ENCODE measurements around the gene SSC4D. TPM values are rescaled to one million over a fixed set of nuclear protein-coding genes. Genes with fewer than 3 reads are reported as not detected.
"Not testable (repeated sequence)": the region's sequence is repeated elsewhere in the genome, so short reads cannot be mapped to it uniquely, and the experiment has no call there.

SSC4D gene
- total RNA-seq (2014; rRNA removed; shearing (Covaris generic)) (1.3 TPM in 1 of 2 replicates, not detected in the other), total RNA-seq (2022) (0.44 TPM in 1 of 2 replicates, not detected in the other), Bru-seq, nascent RNA (percentile 11 among the genes with signal in this experiment), BruChase-seq, experiment 1, labeled RNA remaining after a 6-hour chase (percentile 13 among the genes with signal in this experiment), BruChase-seq, experiment 2, labeled RNA remaining after a 2-hour chase (percentile 9 among the genes with signal in this experiment)
- long read RNA-seq, partial matches to known transcripts = 0 of 1 reads
- long read RNA-seq, other reads (novel, unspliced or antisense) = 1 of 1 reads

DNA sequence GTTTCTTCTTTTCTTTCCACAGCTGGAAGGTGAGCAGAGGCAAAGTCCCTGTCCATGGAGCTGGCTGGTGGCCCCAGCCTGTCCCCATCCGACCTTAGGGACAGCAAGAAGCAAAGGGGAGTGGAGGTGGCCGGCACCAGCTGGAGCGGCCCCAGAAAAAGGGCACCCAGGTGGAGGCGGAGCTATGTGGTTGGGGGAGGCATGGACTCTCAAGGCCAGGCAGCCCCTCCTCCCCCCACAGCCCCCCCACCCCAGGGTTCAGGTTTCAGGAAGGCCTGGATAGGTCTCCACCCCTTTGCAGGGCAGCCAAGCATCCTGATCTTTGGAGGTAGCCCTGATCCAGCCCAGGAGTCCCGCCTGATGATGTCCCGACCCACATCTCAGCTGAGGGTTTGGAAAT, at the start of gene SSC4D:
TSS of gene SSC4D (minus strand) at position 161 of the 400 bp plus-strand sequence. CDS start 5,258 bp downstream, outside the sequence.
- Histone ChIP-seq H3K9me2 (ENCODE audit: insufficient read depth, low read length) (no peaks in the 10 kb centered on the region), H3K9me3 (ENCODE audit: low read length) (no peaks in the 10 kb centered on the region), H3K4me3 (ENCODE audit: low read depth, low read length, poor library complexity, severe bottlenecking) (no peak within 1 kb of the TSS), H2AFZ (ENCODE audit: low read length) (no peak within 1 kb of the TSS), H3K4me2 (ENCODE audit: low read length) (no peak within 1 kb of the TSS), H3K4me1 (ENCODE audit: insufficient read depth, low read length, poor library complexity, severe bottlenecking) (no peaks in the 10 kb centered on the region), H3K27ac (ENCODE audit: low read depth, low read length, poor library complexity, severe bottlenecking) (no peak within 1 kb of the TSS), H3K79me2 (ENCODE audit: insufficient read depth, low read depth, low read length) (no peaks in the 10 kb centered on the region), H4K20me1 (ENCODE audit: insufficient read depth, low read length) (no peaks in the 10 kb centered on the region), H3K36me3 (ENCODE audit: insufficient read depth, low read length) (no peaks in the 10 kb centered on the region)
- no peak for TF ChIP-seq EZH2phosphoT487 (IDR thresholded peaks at IDR 0.05; ENCODE audit: borderline replicate concordance, low read depth, low read length)
- TF ChIP-seq, protein P1, sequence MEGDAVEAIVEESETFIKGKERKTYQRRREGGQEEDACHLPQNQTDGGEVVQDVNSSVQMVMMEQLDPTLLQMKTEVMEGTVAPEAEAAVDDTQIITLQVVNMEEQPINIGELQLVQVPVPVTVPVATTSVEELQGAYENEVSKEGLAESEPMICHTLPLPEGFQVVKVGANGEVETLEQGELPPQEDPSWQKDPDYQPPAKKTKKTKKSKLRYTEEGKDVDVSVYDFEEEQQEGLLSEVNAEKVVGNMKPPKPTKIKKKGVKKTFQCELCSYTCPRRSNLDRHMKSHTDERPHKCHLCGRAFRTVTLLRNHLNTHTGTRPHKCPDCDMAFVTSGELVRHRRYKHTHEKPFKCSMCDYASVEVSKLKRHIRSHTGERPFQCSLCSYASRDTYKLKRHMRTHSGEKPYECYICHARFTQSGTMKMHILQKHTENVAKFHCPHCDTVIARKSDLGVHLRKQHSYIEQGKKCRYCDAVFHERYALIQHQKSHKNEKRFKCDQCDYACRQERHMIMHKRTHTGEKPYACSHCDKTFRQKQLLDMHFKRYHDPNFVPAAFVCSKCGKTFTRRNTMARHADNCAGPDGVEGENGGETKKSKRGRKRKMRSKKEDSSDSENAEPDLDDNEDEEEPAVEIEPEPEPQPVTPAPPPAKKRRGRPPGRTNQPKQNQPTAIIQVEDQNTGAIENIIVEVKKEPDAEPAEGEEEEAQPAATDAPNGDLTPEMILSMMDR (conservative IDR thresholded peaks at IDR 0.05; ENCODE audit: low read length) = no peak
- no TSS peak for BruUV-seq (replicated peaks)
- intact Hi-C loops (cut with micrococcal nuclease; ENCODE audit: unreplicated experiment) = no loop called here
- CTCF ChIA-PET (ENCODE audit: unreplicated experiment) = no interaction called here
- POLR2A ChIA-PET = no interaction called here
- no peak for DNase-seq (ENCODE audit: low spot score)

DNA sequence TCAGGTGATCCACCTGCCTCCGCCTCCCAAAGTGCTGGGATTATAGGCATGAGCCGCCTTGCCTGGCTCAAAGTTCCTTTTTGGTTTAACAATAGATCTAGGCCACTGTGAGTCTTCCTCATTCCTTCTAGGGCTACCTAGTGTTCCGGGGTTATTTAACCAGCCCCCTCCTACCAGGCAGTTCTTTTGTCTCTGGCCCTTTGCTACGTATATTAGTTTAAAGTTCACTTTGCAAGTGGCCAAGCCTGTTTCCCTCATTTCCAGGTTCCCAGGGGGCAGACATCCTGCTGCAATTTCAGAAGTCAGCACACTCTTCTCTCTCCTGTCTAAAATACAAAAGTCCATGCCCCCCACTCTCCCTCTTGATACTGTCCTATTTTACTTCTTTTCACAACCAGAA, 49.0 kb upstream of the SSC4D start:
- H3K4me2 ChIP-seq (ENCODE audit: low read length); POLR2A ChIA-PET; H3K9me2 ChIP-seq (ENCODE audit: insufficient read depth, low read length); H4K20me1 ChIP-seq (ENCODE audit: insufficient read depth, low read length); H3K27ac ChIP-seq (ENCODE audit: low read depth, low read length, poor library complexity, severe bottlenecking); intact Hi-C loops (cut with micrococcal nuclease; ENCODE audit: unreplicated experiment); DNase-seq (ENCODE audit: low spot score); H3K9me3 ChIP-seq (ENCODE audit: low read length); H3K4me3 ChIP-seq (ENCODE audit: low read depth, low read length, poor library complexity, severe bottlenecking); CTCF ChIA-PET (ENCODE audit: unreplicated experiment); H2AFZ ChIP-seq (ENCODE audit: low read length); H3K36me3 ChIP-seq (ENCODE audit: insufficient read depth, low read length); H3K4me1 ChIP-seq (ENCODE audit: insufficient read depth, low read length, poor library complexity, severe bottlenecking); H3K79me2 ChIP-seq (ENCODE audit: insufficient read depth, low read depth, low read length); BruUV-seq (replicated peaks): not testable (repeated sequence)

DNA sequence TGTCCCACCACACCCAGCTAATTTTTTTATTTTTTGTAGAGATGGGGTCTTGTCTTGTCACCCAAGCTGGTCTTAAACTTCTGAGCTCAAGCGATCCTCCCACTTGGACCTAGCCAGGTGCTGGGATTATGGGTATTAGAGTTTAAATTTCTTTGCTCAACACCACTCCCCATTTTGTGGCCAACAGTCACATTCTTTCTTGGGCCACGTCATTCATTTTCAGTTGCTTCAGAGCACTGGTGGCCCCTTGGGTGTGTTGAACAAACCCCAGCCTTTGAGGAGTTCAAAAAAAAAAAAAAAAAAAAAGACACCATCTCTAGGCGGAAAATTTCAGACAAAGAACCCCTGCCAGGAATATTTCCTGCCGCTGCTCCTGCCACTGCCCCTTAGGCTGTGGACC, 47.5 kb upstream of the SSC4D start:
- CTCF ChIA-PET (ENCODE audit: unreplicated experiment); H3K9me2 ChIP-seq (ENCODE audit: insufficient read depth, low read length); H2AFZ ChIP-seq (ENCODE audit: low read length); POLR2A ChIA-PET; H3K4me1 ChIP-seq (ENCODE audit: insufficient read depth, low read length, poor library complexity, severe bottlenecking); H3K27ac ChIP-seq (ENCODE audit: low read depth, low read length, poor library complexity, severe bottlenecking); DNase-seq (ENCODE audit: low spot score); H4K20me1 ChIP-seq (ENCODE audit: insufficient read depth, low read length); H3K4me2 ChIP-seq (ENCODE audit: low read length); intact Hi-C loops (cut with micrococcal nuclease; ENCODE audit: unreplicated experiment); H3K9me3 ChIP-seq (ENCODE audit: low read length); H3K4me3 ChIP-seq (ENCODE audit: low read depth, low read length, poor library complexity, severe bottlenecking); H3K36me3 ChIP-seq (ENCODE audit: insufficient read depth, low read length); H3K79me2 ChIP-seq (ENCODE audit: insufficient read depth, low read depth, low read length); BruUV-seq (replicated peaks): not testable (repeated sequence)

DNA sequence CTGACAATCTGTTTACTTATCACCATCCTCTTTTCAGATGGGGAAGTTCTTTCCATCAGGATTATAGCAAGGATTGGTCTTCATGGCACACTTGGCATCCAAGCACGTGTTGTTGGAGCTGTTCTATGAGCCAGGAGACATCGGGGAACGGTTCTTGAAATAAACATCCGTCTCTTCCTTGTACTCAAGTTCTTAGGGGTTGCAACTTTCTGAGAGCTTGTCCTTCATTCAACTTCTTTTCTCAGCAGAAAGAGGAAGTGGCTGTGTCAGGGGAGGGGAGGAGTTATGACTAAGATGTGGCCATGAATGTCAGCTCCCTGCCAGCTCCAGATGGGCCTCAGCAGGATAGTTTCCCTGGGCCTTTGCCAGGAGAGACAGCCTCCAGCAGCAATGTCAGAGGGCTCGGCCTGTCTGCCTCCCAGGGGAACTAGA, 36.1 kb upstream of the SSC4D start:
- peak overlapping the region; percentile 56 for H3K4me2 ChIP-seq (ENCODE audit: low read length)
- H3K4me1 ChIP-seq (ENCODE audit: insufficient read depth, low read length, poor library complexity, severe bottlenecking); H3K9me2 ChIP-seq (ENCODE audit: insufficient read depth, low read length); H4K20me1 ChIP-seq (ENCODE audit: insufficient read depth, low read length); intact Hi-C loops (cut with micrococcal nuclease; ENCODE audit: unreplicated experiment); H3K9me3 ChIP-seq (ENCODE audit: low read length); POLR2A ChIA-PET; H3K4me3 ChIP-seq (ENCODE audit: low read depth, low read length, poor library complexity, severe bottlenecking); H3K79me2 ChIP-seq (ENCODE audit: insufficient read depth, low read depth, low read length); BruUV-seq (replicated peaks); H3K36me3 ChIP-seq (ENCODE audit: insufficient read depth, low read length); CTCF ChIA-PET (ENCODE audit: unreplicated experiment): not testable (repeated sequence)
- DNase-seq (ENCODE audit: low spot score) = peak; percentile 35
- H3K27ac ChIP-seq (ENCODE audit: low read depth, low read length, poor library complexity, severe bottlenecking) = peak overlapping the region; percentile 47
- peak overlapping the region; percentile 64; the same call in 1 of the 2 replicates for H2AFZ ChIP-seq (ENCODE audit: low read length)

DNA sequence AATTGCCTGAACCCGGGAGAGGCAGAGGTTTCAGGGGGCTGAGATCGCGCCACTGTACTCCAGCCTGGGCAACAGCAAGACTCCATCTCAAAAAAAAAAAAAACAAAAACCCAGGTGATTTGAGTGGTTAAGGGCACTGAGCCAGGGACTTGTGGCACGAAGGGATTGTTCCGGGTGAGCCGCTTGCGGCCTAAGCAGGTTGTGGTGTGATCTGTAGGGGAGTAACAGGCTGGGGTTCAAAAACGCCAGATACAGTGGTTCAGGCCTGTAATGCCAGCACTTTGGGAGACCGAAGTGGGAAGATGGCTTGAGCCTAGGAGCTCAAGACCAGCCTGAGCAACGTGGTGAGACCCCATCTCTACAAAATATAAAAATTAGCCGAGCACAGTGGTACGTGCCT, 34.3 kb upstream of the SSC4D start:
- H2AFZ ChIP-seq (ENCODE audit: low read length); POLR2A ChIA-PET; H3K27ac ChIP-seq (ENCODE audit: low read depth, low read length, poor library complexity, severe bottlenecking); BruUV-seq (replicated peaks); H3K4me3 ChIP-seq (ENCODE audit: low read depth, low read length, poor library complexity, severe bottlenecking); DNase-seq (ENCODE audit: low spot score); intact Hi-C loops (cut with micrococcal nuclease; ENCODE audit: unreplicated experiment); CTCF ChIA-PET (ENCODE audit: unreplicated experiment); H3K79me2 ChIP-seq (ENCODE audit: insufficient read depth, low read depth, low read length); H3K9me3 ChIP-seq (ENCODE audit: low read length); H3K9me2 ChIP-seq (ENCODE audit: insufficient read depth, low read length); H4K20me1 ChIP-seq (ENCODE audit: insufficient read depth, low read length); H3K4me1 ChIP-seq (ENCODE audit: insufficient read depth, low read length, poor library complexity, severe bottlenecking); H3K36me3 ChIP-seq (ENCODE audit: insufficient read depth, low read length); H3K4me2 ChIP-seq (ENCODE audit: low read length): not testable (repeated sequence)
